DND-41 (cell line): ENCODE results near the gene GAA.

Source experiments
- EZH2 ChIP-seq: IDR thresholded peaks from 3 replicates; pipeline ENCODE4 v1.6.1; 2012; ENCODE audit warnings: borderline replicate concordance, low read depth, mild to moderate bottlenecking, moderate library complexity, low read length, inconsistent platforms; ENCODE audit not compliant: severe bottlenecking
- TF ChIP-seq, protein P1 (sequence below): IDR thresholded peaks from 2 replicates; pipeline ENCODE4 v1.5.1; 2012; ENCODE audit warnings: borderline replicate concordance, low read length, moderate library complexity, mild to moderate bottlenecking; ENCODE audit not compliant: poor library complexity, severe bottlenecking; ENCODE audit errors: extremely low read depth

- TF ChIP-seq, protein P1, sequence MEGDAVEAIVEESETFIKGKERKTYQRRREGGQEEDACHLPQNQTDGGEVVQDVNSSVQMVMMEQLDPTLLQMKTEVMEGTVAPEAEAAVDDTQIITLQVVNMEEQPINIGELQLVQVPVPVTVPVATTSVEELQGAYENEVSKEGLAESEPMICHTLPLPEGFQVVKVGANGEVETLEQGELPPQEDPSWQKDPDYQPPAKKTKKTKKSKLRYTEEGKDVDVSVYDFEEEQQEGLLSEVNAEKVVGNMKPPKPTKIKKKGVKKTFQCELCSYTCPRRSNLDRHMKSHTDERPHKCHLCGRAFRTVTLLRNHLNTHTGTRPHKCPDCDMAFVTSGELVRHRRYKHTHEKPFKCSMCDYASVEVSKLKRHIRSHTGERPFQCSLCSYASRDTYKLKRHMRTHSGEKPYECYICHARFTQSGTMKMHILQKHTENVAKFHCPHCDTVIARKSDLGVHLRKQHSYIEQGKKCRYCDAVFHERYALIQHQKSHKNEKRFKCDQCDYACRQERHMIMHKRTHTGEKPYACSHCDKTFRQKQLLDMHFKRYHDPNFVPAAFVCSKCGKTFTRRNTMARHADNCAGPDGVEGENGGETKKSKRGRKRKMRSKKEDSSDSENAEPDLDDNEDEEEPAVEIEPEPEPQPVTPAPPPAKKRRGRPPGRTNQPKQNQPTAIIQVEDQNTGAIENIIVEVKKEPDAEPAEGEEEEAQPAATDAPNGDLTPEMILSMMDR = no peak
- TF ChIP-seq EZH2 = no peak
Measured at GRCh38 chr17:80099291-80100034, 1.9 kb upstream of the GAA start.
